Erythroblast (primary cell): ENCODE measurements around the gene TRAPPC5.

Experiments
- GATA1 ChIP-seq: IDR thresholded peaks from 2 replicates; pipeline ENCODE4 v1.6.1; 2011; ENCODE audit warnings: low read depth, mild to moderate bottlenecking, control low read depth, low read length, moderate library complexity
- POLR2A ChIP-seq: IDR thresholded peaks from 2 replicates; pipeline ENCODE4 v1.6.1; 2011; ENCODE audit warnings: mild to moderate bottlenecking, low read length

DNA sequence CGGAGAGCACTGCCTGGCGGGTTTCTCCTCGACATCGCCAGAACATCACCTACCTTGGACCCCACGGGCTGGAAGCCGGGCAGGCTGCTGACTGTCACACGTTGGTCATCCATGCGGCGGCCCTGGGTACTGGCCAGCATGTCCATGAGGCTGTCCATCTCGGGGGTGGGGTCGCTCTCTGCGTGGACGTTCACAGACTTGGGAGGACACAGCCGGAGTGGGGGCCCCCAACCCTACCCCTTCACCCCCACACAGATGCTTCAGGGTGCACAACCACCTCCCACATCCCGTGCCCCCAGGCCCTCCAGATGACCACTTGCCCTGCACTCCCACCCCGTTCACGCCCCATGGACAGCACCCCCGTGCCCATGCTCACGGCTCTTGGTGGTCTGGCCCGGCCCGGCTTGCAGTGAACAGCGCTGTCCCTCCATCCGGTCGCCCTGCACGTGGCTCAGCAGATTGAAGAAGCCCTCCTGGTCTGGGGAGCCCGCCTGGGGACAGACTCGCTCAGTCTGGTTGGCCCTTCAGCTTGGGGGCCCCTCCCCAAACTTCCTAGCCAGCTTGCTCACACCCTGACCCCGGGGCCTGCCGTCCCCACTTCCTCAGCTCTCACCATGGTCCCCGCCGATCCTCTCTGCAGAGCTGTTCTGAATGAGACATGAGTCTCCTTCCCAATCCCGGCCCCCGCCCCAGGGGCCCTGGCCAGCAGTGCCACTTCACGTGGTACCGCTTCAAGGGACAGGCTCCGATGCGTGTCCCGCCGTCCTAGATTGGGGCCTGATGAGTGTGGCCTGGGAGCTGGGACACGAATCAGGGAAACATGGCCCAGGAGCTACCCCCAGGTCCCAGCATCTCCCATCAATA is 48.1 kb upstream of the TRAPPC5 start:
- TF ChIP-seq POLR2A = no peak
- TF ChIP-seq GATA1 = no peak
